ENCODE results near the gene GNAO1. TPM values are rescaled to one million over a fixed set of nuclear protein-coding genes. Genes with fewer than 3 reads are reported as not detected.

The GNAO1 gene
- polyA plus RNA-seq, 5 donors = 20.6 to 27.7 (median 24.2) TPM

GRCh38 chr16:56331399-56331798 lies 140.1 kb downstream of the GNAO1 start:
- DNase-seq = no peak

DNA sequence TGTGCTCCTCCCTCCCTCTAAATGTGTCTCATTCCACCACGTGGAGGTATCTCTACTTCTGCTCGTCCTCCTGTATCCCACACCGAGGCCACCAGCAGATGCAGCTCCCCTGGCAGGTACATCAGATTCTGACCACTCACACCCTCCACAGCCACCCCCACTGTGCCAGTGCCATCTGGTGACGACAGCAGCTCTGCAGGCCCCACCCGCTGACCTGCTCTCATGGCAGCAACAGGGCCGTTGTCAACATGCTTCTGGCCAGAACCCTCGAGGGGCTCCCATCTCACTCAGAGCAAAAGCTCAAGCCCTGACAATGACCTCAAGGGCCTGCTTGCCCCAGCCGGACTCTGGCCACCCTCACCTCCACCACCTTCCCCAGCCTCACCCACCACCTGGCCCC lies 140.6 kb downstream of the GNAO1 start:
- DNase-seq = no peak

GRCh38 chr16:56332464-56333079 lies 141.3 kb downstream of the GNAO1 start:
- no peak for DNase-seq

GRCh38 chr16:56334761-56335160 lies 143.5 kb downstream of the GNAO1 start:
- no peak for DNase-seq

- no peak for DNase-seq
Observed at GRCh38 chr16:56336071-56336688, 144.9 kb downstream of the GNAO1 start.

- no peak for DNase-seq
Observed at GRCh38 chr16:56336711-56337110, 145.4 kb downstream of the GNAO1 start.

- DNase-seq = no peak
Observed at GRCh38 chr16:56337131-56337857, 146.0 kb downstream of the GNAO1 start.

- DNase-seq = no peak
Observed at GRCh38 chr16:56337858-56338325, 146.6 kb downstream of the GNAO1 start.

DNA sequence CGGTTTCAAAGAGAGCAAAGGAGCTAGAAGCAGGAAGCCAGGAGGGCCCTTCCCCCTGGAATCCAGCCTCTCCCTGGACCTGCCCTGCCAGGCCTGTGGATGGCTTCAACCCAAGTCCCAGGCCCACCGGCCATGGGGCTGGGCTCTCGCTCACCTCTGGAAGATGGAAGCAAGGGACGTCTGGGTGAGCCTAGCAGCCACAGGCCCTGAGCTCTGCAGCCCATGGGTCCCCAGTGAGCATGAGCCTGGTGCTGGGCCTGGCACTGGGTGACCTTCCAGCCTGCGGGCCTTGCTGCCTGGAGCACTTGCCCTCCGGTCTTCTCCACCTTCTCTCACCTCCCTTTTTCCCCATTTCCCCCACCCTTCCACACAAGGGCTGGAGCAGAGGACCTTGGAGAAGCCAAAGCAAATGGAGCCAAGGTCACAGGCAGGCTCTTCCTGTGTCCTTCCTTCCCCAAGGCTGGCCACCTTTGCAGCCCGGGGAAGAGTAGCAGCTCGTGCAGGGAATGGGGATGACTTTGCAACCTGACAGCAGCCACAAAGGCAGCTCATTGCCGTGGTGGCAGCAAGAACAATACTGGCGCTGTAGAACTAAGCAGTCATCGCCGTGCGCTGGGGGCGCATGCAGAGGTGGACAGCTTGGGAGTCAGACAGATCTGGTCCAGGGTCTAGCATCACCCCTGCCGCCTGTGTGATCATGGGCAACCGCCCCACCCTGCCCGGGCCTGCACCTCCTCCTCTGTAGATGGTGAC lies 147.5 kb downstream of the GNAO1 start:
- no peak for DNase-seq

- no peak for DNase-seq
Observed at GRCh38 chr16:56339431-56340195, 148.3 kb downstream of the GNAO1 start.

DNA sequence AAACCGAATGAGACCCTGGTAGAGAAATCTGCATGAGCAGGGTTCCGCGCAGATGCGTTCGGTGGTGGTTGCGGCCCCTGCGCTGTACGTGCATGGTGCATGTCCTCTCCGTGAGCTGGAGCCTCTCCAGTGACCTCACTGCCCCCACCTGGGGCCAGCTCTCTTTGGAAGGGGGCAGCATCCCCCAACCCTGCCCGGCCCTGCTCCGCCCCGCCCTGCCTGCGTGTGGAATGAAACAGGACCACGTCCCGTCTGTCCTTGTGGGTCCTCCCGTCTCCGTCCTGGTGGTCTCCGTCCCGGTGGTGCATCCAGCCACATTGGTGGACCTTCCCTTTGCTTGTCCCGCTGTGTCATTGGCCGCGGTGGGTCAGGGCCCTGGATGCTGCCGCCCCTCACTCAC lies 149.1 kb downstream of the GNAO1 start:
- no peak for DNase-seq

DNA sequence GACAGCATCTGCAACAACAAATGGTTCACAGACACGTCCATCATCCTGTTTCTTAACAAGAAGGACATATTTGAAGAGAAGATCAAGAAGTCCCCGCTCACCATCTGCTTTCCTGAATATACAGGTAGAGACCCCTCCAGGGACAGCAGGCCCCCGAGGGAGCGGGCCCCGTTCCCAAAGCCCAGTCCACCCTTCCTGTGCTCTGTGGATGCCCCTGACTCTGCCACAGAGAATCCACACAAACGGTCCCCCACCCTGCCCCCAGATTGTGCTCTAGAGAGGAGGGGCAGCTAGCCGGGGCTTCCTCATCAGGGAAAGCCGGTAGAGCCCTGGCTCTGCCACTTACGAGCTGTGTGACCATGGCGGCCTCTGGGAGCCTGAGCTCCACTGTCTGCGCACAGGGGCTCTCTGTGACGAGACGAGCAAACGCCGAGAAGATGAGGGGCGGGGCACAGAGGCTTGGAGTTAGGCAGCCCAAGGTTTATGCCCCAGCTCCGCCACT lies 149.6 kb downstream of the GNAO1 start:
- DNase-seq = no peak

DNA sequence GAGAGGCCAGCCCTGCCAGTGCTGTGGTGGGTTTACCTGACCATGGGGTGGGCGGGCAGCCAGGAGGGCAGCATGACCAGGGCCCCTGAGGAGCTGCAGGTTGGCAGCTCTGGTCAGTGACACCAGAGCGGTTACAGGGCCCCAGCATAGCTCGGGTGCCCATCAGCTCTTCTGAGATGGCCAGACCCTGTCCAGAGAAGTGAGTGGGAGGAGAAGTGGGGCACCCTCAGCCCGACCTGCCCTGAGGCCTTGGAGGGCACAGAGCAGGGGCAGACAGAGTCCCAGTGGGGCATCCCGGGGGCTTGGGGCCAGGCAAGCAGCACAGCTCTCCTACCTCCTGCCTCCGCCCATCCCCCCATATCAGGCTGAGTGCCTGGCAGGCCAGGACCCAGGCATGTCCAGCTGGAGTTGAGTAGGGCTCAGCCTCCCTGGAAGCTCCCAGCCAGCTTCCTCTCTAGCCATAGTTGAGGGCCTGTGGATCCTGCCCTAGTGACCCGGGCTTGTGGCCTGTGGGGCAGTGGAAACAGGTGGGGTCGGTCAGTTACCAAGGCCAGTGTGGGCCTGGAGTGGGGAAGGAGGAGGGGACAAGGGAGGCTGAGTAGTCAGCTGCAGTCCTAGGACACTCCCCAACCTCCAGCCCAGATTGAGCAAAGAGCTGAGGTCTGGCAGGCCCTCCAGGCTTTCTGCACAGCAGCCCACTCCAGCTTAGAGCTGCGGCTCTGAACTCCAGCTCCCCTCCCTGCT lies 150.5 kb downstream of the GNAO1 start:
- DNase-seq = no peak

- DNase-seq = no peak
Observed at GRCh38 chr16:56343661-56344517, 152.6 kb downstream of the GNAO1 start.

GRCh38 chr16:56344518-56345405 lies 153.5 kb downstream of the GNAO1 start:
- no peak for DNase-seq

DNA sequence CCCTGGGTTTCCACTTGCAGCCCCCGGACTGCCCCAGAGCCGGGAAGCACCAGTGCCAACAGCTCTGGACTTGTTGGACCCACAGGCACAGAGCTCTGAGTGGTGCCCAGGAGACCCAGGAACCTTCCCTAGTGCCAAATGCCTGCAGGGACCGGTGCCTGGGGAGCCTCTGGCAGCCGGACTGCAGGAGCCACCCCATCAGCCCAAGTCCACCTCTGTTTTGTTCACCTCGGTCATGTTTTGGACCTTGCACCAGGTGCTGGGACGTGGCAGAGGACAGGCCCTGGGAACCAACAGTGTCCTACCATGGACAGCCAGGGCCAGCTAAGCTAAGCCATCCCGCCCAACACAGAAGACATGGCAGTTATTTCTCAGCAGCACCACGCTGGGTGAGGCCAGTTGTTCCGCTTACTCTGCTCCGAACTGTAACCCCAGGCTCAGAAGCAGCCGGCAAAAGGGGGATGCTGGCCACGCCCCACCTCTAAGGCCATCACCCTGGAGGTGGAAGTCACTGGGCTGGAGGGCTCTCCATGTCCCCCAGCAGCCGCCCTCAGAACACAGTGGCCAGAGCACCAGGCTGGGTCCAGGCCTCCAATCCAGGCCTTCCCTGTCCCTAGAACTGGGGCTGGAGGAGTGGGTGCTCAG lies 154.2 kb downstream of the GNAO1 start:
- DNase-seq = no peak

- no peak for DNase-seq
Observed at GRCh38 chr16:56346131-56346890, 155.0 kb downstream of the GNAO1 start.
